Vagina (tissue), 2 donors: ENCODE data around the gene CX3CR1.

ENCODE experiments used
- POLR2A ChIP-seq, 2 donors: fragments of 450-650 bp; IDR thresholded peaks; one replicate each; pipeline ENCODE4 v1.6.1; 2017; ENCODE audit warnings: antibody characterized with exemption in 2 of 2, mild to moderate bottlenecking in 2 of 2, moderate library complexity in 2 of 2
- POLR2AphosphoS5 ChIP-seq, 2 donors: sonication (generic); formaldehyde crosslinking; IDR thresholded peaks; one replicate each; pipeline ENCODE4 v1.9.0; 2017; ENCODE audit warnings: antibody characterized with exemption in 2 of 2, mild to moderate bottlenecking in 2 of 2, low read depth in 1 of 2; ENCODE audit not compliant: insufficient read depth in 1 of 2
- TF ChIP-seq, protein P1 (sequence below), 3 experiments: fragments of 450-650 bp in 2 of 3; fragments of 200-600 bp in 1 of 3; sonication (generic) in 1 of 3; IDR thresholded peaks; one replicate each; pipeline ENCODE4 v1.5.1; 2017 to 2019; ENCODE audit warnings: antibody characterized with exemption in 3 of 3, mild to moderate bottlenecking in 2 of 3, moderate library complexity in 2 of 3

DNA sequence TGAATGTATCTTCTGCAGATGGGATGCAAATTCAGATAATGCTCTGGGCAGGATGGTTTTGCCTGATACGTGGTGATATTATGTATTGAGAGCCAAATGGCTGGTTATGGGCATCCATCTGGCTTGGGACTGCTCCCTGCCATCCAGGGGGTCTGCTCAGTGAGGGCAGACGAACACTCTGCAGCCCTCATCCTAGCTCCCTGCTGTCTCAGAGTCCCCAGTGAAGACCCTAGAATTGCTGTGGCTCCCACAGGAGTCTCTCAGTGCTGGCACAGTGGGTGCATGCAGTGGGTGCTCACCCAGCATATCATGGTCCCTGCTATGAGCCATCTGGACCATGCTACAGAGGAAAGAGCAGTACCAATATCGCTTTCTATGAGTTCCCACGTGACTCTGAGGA is 10.3 kb downstream of the CX3CR1 start:
- TF ChIP-seq POLR2A (IDR thresholded peaks at IDR 0.05) (no peak), POLR2AphosphoS5 (IDR thresholded peaks at IDR 0.05; ENCODE audit: insufficient read depth in 1 of 2, low read depth in 1 of 2) (no peak)
- TF ChIP-seq, protein P1, sequence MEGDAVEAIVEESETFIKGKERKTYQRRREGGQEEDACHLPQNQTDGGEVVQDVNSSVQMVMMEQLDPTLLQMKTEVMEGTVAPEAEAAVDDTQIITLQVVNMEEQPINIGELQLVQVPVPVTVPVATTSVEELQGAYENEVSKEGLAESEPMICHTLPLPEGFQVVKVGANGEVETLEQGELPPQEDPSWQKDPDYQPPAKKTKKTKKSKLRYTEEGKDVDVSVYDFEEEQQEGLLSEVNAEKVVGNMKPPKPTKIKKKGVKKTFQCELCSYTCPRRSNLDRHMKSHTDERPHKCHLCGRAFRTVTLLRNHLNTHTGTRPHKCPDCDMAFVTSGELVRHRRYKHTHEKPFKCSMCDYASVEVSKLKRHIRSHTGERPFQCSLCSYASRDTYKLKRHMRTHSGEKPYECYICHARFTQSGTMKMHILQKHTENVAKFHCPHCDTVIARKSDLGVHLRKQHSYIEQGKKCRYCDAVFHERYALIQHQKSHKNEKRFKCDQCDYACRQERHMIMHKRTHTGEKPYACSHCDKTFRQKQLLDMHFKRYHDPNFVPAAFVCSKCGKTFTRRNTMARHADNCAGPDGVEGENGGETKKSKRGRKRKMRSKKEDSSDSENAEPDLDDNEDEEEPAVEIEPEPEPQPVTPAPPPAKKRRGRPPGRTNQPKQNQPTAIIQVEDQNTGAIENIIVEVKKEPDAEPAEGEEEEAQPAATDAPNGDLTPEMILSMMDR (IDR thresholded peaks at IDR 0.05): no peak
